ENCODE measurements around the gene TAMALIN.

The TAMALIN gene

GRCh38 chr12:52006726-52007157 lies at the start of gene TAMALIN:
TSS of gene TAMALIN (plus strand) at chr12:52006946. CDS start at chr12:52007020, 74 bp downstream.
- TF ChIP-seq MAX (IDR thresholded peaks at IDR 0.05; ENCODE audit: low read depth, low read length) (no peak), POLR2A (IDR thresholded peaks at IDR 0.05; ENCODE audit: extremely low read depth, insufficient read length) (peak; percentile 82), MYC (IDR thresholded peaks at IDR 0.05; ENCODE audit: low read depth, low read length) (no peak)
- TF ChIP-seq, protein P1, sequence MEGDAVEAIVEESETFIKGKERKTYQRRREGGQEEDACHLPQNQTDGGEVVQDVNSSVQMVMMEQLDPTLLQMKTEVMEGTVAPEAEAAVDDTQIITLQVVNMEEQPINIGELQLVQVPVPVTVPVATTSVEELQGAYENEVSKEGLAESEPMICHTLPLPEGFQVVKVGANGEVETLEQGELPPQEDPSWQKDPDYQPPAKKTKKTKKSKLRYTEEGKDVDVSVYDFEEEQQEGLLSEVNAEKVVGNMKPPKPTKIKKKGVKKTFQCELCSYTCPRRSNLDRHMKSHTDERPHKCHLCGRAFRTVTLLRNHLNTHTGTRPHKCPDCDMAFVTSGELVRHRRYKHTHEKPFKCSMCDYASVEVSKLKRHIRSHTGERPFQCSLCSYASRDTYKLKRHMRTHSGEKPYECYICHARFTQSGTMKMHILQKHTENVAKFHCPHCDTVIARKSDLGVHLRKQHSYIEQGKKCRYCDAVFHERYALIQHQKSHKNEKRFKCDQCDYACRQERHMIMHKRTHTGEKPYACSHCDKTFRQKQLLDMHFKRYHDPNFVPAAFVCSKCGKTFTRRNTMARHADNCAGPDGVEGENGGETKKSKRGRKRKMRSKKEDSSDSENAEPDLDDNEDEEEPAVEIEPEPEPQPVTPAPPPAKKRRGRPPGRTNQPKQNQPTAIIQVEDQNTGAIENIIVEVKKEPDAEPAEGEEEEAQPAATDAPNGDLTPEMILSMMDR (IDR thresholded peaks at IDR 0.05; ENCODE audit: low read depth, low read length) = no peak
- DNase-seq (ENCODE audit: low read depth) = peak; percentile 84
- peak within 1 kb of the TSS; percentile 62 for H3K4me3 ChIP-seq (ENCODE audit: low read depth, low read length)

DNA sequence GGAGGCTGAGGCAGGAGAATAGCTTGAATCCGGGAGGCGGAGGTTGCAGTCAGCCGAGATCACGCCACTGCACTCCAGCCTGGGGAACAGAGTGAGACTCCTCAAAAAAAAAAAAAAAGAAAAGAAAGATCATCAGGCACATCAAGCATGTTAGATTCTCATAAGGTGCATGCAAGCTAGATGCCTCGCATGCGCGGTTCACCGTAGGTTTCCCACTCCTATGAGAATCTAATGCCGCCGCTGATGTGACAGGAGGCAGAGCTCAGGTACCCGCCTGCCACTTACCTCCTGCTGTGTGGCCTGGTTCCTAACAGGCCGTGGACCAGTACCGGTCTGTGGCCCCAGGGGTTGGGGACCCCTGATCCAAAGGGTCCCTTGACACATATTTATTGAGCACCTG lies 48.2 kb upstream of the TAMALIN start:
- H3K4me3 ChIP-seq (ENCODE audit: low read depth, low read length) = no peak overlapping the region
- TF ChIP-seq MAX (IDR thresholded peaks at IDR 0.05; ENCODE audit: low read depth, low read length) (no peak), POLR2A (IDR thresholded peaks at IDR 0.05; ENCODE audit: extremely low read depth, insufficient read length) (no peak), MYC (IDR thresholded peaks at IDR 0.05; ENCODE audit: low read depth, low read length) (no peak)
- TF ChIP-seq, protein P1 (IDR thresholded peaks at IDR 0.05; ENCODE audit: low read depth, low read length) = no peak
- DNase-seq (ENCODE audit: low read depth) = no peak

GRCh38 chr12:51959211-51959610 lies 47.5 kb upstream of the TAMALIN start:
- TF ChIP-seq MAX (IDR thresholded peaks at IDR 0.05; ENCODE audit: low read depth, low read length) (no peak), MYC (IDR thresholded peaks at IDR 0.05; ENCODE audit: low read depth, low read length) (no peak), POLR2A (IDR thresholded peaks at IDR 0.05; ENCODE audit: extremely low read depth, insufficient read length) (no peak)
- TF ChIP-seq, protein P1 (IDR thresholded peaks at IDR 0.05; ENCODE audit: low read depth, low read length) = no peak
- no peak for DNase-seq (ENCODE audit: low read depth)
- H3K4me3 ChIP-seq (ENCODE audit: low read depth, low read length) = no peak overlapping the region

DNA sequence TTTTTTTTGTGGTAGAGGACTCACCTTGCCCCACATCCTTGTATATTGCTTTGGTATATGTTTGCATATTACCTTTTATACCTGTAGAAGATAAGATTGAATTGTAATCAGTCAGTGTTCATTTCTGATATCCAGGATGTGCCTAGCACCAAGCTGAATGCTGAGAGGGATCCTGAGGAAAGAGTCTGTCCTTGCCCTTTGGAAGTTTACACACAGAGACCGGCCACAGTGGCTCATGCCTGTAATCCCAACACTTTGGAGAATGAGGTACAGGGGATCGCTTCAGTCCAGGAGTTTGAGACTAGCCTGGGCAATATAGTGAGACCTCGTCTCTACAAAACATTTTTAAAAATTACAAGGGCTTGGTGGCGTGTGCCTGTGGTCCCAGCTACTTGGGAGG lies 46.8 kb upstream of the TAMALIN start:
- no peak for TF ChIP-seq MYC (IDR thresholded peaks at IDR 0.05; ENCODE audit: low read depth, low read length)
- TF ChIP-seq MAX (IDR thresholded peaks at IDR 0.05; ENCODE audit: low read depth, low read length) = no peak
- TF ChIP-seq, protein P1 (IDR thresholded peaks at IDR 0.05; ENCODE audit: low read depth, low read length) = no peak
- no peak overlapping the region for H3K4me3 ChIP-seq (ENCODE audit: low read depth, low read length)
- no peak for DNase-seq (ENCODE audit: low read depth)

DNA sequence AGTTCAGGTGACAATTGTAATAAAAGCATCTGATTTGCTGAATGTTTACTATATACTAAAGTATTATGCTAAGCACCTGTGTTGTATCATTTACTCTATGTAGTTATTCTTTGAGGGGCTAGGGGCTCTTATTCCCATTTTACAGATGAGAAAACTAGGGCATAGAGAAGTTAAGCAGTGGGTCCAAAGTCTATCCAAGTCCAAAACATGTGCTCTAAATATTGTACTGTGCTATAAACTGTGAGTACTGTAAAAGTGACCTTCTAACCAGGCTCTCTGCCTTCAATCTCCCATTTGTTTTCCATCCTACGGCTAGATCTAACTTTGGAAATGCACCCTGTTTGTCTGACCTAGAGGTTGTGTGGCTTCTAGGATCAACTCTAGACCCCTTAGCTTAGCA lies 46.3 kb upstream of the TAMALIN start:
- TF ChIP-seq MYC (IDR thresholded peaks at IDR 0.05; ENCODE audit: low read depth, low read length) (no peak), MAX (IDR thresholded peaks at IDR 0.05; ENCODE audit: low read depth, low read length) (no peak), POLR2A (IDR thresholded peaks at IDR 0.05; ENCODE audit: extremely low read depth, insufficient read length) (no peak)
- TF ChIP-seq, protein P1 (IDR thresholded peaks at IDR 0.05; ENCODE audit: low read depth, low read length) = no peak
- DNase-seq (ENCODE audit: low read depth) = no peak
- H3K4me3 ChIP-seq (ENCODE audit: low read depth, low read length) = no peak overlapping the region

- no peak for DNase-seq (ENCODE audit: low read depth)
- no peak overlapping the region for H3K4me3 ChIP-seq (ENCODE audit: low read depth, low read length)
- no peak for TF ChIP-seq MYC (IDR thresholded peaks at IDR 0.05; ENCODE audit: low read depth, low read length)
- TF ChIP-seq, protein P1 (IDR thresholded peaks at IDR 0.05; ENCODE audit: low read depth, low read length) = no peak
- no peak for TF ChIP-seq MAX (IDR thresholded peaks at IDR 0.05; ENCODE audit: low read depth, low read length)
- no peak for TF ChIP-seq POLR2A (IDR thresholded peaks at IDR 0.05; ENCODE audit: extremely low read depth, insufficient read length)
Observed at GRCh38 chr12:51960890-51961289, 45.9 kb upstream of the TAMALIN start.

All from NB4 (cell line).